Kidney epithelial cell (primary cell): ENCODE measurements around the gene PAX6. TPM values are rescaled to one million over a fixed set of nuclear protein-coding genes. Genes with fewer than 3 reads are reported as not detected.
"Not testable (repeated sequence)": the region's sequence is repeated elsewhere in the genome, so short reads cannot be mapped to it uniquely, and the experiment has no call there.

Experiments
- DNase-seq: peaks from one replicate; pipeline ENCODE4 v3.0.0-alpha.2; 2010; ENCODE audit warnings: low read depth
- H3K27me3 ChIP-seq: 2 replicates; pipeline ENCODE4 v1.6.0; 2011; ENCODE audit warnings: low read length; ENCODE audit not compliant: control insufficient read depth, insufficient read depth
- H3K36me3 ChIP-seq: 2 replicates; pipeline ENCODE4 v1.5.1; 2011; ENCODE audit warnings: low read length; ENCODE audit not compliant: control insufficient read depth, insufficient read depth
- H3K4me3 ChIP-seq: 2 replicates; pipeline ENCODE4 v1.5.1; 2011; ENCODE audit warnings: low read depth, mild to moderate bottlenecking, control low read depth, low read length
- total RNA-seq: library from RNA; depleted of rRNA; stranded (reverse); fragments of >200 nt; gene quantifications from 2 replicates; pipeline ENCODE4 v1.2.3, GENCODE V29; 2015
- TF ChIP-seq, protein P1 (sequence below): IDR thresholded peaks from 2 replicates; pipeline ENCODE4 v1.5.1; 2011; ENCODE audit warnings: mild to moderate bottlenecking, moderate library complexity, low read length, control low read depth, inconsistent platforms; ENCODE audit not compliant: insufficient read depth, poor library complexity, severe bottlenecking

PAX6 gene
- total RNA-seq, 1 donor from 2014 or later, result 1.1 TPM

DNA sequence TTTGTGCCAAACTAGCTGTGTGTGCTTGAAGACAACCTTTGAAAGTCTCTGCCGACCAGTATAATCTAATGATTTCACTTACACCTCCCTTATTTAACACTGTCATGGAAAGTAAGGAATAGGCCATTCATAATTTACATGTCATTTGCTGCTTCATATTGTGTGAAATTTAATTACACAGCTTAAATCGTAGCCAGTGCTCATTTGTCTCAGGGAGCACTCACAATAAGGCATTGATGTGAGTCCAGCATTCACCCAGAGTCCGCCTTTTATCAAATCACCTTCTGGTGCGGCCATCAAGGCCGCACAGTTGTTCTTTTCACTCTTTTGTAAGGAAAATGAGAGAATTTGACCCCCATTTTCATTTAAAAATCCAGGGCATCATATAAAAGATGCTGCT is 46.9 kb downstream of the PAX6 start:
- H3K27me3 ChIP-seq, result no peaks in the 10 kb centered on the region
- no peak overlapping the region for H3K4me3 ChIP-seq
- DNase-seq, result no peak
- TF ChIP-seq, protein P1, sequence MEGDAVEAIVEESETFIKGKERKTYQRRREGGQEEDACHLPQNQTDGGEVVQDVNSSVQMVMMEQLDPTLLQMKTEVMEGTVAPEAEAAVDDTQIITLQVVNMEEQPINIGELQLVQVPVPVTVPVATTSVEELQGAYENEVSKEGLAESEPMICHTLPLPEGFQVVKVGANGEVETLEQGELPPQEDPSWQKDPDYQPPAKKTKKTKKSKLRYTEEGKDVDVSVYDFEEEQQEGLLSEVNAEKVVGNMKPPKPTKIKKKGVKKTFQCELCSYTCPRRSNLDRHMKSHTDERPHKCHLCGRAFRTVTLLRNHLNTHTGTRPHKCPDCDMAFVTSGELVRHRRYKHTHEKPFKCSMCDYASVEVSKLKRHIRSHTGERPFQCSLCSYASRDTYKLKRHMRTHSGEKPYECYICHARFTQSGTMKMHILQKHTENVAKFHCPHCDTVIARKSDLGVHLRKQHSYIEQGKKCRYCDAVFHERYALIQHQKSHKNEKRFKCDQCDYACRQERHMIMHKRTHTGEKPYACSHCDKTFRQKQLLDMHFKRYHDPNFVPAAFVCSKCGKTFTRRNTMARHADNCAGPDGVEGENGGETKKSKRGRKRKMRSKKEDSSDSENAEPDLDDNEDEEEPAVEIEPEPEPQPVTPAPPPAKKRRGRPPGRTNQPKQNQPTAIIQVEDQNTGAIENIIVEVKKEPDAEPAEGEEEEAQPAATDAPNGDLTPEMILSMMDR, result no peak
- no peaks in the 10 kb centered on the region for H3K36me3 ChIP-seq

DNA sequence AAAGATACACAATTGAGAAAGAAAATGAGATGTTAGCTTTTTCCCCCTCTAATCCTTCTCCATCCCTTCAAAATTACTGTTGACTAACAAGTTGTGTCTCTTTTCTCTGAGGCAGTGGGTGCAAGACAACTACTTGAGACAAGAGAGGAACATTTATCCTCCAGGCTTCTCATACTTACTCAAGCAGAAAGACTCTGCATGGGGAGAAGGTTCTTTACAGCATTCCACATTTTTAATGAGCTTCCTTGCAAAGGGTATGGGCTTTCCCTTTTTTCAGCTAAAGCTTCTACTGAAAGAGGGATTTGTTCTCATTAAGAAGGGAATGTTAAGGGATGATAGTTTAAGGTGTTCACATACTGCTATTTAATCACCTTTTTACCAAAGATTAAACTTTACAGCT is 47.8 kb downstream of the PAX6 start:
- Histone ChIP-seq H3K27me3 (no peaks in the 10 kb centered on the region), H3K4me3 (no peak overlapping the region), H3K36me3 (no peaks in the 10 kb centered on the region)
- TF ChIP-seq, protein P1, result no peak
- no peak for DNase-seq

DNA sequence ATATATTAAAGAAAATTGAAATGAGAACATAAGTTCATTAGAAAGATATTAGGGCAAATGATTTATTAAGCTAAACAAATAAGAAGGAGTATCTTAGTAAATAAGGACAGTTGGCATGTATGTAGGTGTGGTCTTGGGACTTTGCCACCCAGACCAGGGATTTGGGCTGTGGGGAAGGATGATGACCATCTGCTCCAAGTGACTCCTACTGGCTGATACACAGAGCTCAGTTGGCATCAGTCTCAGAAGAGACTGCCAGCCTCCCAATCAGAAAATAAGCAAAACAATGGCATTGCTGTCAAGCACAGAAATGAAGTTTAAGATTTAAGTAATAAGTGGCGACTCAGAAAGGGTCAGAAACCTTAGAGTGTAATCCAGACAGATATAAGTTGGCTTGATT is 49.5 kb downstream of the PAX6 start:
- TF ChIP-seq, protein P1, result no peak
- no peak for DNase-seq
- Histone ChIP-seq H3K36me3 (no peaks in the 10 kb centered on the region), H3K4me3 (no peak overlapping the region), H3K27me3 (no peaks in the 10 kb centered on the region)

DNA sequence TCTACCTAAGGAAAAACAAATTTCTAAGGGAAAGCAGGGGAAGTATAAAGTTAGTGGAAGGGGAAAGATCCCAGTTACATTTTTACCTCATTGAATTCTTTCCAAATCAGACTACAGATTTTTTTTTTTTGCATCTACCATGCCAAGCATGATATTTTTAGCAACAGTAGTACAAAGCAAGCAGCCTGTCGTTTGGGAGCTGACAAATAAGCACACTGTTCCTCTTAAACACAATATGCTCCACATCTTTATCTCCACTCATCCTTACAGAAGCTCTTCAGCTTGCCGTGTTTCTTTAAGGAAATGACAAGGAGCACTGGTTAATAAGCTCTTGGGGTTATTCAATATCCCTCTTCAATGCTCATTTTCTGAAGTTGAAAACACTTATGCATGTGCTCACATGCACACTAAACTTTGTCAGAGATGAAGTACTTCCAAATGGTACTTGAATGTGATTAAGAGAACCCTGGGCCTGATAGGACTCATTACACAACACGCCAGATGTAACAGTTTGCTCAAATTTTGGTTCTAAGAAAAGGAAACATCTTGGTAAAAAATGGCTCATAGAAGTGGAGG is 53.8 kb downstream of the PAX6 start:
- no peak for DNase-seq
- H3K27me3 ChIP-seq, result no peaks in the 10 kb centered on the region
- H3K36me3 ChIP-seq, result no peaks in the 10 kb centered on the region
- no peak overlapping the region for H3K4me3 ChIP-seq
- TF ChIP-seq, protein P1, result no peak

DNA sequence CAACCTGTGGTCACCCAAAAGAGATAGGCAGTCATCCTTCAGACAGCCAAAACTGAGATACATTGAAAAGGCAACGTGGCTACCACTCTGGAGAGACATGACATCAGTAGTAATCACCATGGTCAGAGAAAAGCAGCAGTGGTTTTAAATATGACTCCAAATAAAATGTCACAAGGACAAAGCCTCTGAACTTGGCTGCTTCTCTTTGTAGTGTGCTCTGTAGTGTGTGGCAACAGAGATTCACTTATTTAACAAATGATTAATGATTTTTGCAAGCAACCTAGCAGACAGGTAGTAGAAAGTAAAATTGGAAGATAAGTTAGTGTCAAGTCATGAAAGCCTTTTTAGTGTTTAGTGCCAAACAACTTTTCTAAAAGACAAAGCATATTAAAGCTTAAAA is 63.5 kb downstream of the PAX6 start:
- DNase-seq, result no peak
- H3K4me3 ChIP-seq, result no peak overlapping the region
- no peaks in the 10 kb centered on the region for H3K36me3 ChIP-seq
- TF ChIP-seq, protein P1, result no peak
- H3K27me3 ChIP-seq, result no peaks in the 10 kb centered on the region

DNA sequence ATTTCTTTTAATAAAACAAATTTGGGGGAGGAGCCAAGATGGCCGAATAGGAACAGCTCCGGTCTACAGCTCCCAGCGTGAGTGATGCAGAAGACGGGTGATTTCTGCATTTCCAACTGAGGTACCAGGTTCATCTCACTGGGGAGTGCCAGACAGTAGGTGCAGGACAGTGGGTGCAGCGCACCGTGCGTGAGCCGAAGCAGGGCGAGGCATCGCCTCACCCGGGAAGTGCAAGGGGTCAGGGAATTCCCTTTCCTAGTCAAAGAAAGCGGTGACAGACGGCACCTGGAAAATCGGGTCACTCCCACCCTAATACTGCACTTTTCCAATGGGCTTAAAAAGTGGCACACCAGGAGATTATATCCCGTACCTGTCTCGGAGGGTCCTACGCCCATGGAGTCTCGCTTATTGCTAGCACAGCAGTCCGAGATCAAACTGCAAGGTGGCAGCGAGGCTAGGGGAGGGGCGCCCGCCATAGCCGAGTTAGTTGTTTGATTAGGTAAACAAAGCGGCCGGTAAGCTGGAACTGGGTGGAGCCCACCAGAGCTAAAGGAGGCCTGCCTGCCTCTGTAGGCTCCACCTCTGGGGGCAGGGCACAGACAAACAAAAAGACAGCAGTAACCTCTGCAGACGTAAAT is 70.3 kb downstream of the PAX6 start:
- H3K36me3 ChIP-seq, DNase-seq, H3K27me3 ChIP-seq, H3K4me3 ChIP-seq: not testable (repeated sequence)
